ENCODE data around the gene LRRC3C. TPM values are rescaled to one million over a fixed set of nuclear protein-coding genes. Genes with fewer than 3 reads are reported as not detected.

LRRC3C gene
- total and polyA plus RNA-seq, 7 donors: 0.07 TPM; not detected in 6

- Histone ChIP-seq H3K9me3 (no peaks in the 10 kb centered on the region), H3K4me1 (peaks cover 0 to 37% (median 29%) of the 10 kb centered on the region in 4 donors), H3K27me3 (no peaks in the 10 kb centered on the region), H3K27ac (no peak overlapping the region), H3K36me3 (peaks cover 20 to 49% (median 28%) of the 10 kb centered on the region in 4 donors), H3K4me3 (no peak overlapping the region)
- TF ChIP-seq, protein P1, sequence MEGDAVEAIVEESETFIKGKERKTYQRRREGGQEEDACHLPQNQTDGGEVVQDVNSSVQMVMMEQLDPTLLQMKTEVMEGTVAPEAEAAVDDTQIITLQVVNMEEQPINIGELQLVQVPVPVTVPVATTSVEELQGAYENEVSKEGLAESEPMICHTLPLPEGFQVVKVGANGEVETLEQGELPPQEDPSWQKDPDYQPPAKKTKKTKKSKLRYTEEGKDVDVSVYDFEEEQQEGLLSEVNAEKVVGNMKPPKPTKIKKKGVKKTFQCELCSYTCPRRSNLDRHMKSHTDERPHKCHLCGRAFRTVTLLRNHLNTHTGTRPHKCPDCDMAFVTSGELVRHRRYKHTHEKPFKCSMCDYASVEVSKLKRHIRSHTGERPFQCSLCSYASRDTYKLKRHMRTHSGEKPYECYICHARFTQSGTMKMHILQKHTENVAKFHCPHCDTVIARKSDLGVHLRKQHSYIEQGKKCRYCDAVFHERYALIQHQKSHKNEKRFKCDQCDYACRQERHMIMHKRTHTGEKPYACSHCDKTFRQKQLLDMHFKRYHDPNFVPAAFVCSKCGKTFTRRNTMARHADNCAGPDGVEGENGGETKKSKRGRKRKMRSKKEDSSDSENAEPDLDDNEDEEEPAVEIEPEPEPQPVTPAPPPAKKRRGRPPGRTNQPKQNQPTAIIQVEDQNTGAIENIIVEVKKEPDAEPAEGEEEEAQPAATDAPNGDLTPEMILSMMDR (IDR thresholded peaks at IDR 0.05): no peak
- TF ChIP-seq POLR2A (IDR thresholded peaks at IDR 0.05): no peak
- no peak for TF ChIP-seq POLR2AphosphoS5 (IDR thresholded peaks at IDR 0.05)
- TF ChIP-seq EP300 (IDR thresholded peaks at IDR 0.05): no peak
- WGBS, 2 donors: 83 to 84% methylated on average over 17 of the region's 17 CpGs
- DNase-seq: no peak
- intact Hi-C loops (cut with DNase I): no loop called here
Observed at GRCh38 chr17:39923836-39924690, 3.5 kb upstream of the LRRC3C start.

GRCh38 chr17:39924691-39925055 is 2.9 kb upstream of the LRRC3C start:
- intact Hi-C loops (cut with DNase I): loop anchor here (5.0 kb wide), 1 partner anchor 167 kb away; no protein-coding TSS in a partner anchor
- no peak for DNase-seq
- Histone ChIP-seq H3K4me1 (peaks cover 0 to 43% (median 33%) of the 10 kb centered on the region in 4 donors), H3K27me3 (no peaks in the 10 kb centered on the region), H3K4me3 (no peak overlapping the region), H3K27ac (no peak overlapping the region), H3K9me3 (no peaks in the 10 kb centered on the region), H3K36me3 (peaks cover 20 to 45% (median 28%) of the 10 kb centered on the region in 4 donors)
- TF ChIP-seq, protein P1 (IDR thresholded peaks at IDR 0.05): no peak
- TF ChIP-seq EP300 (IDR thresholded peaks at IDR 0.05) (no peak), POLR2AphosphoS5 (IDR thresholded peaks at IDR 0.05) (no peak), POLR2A (IDR thresholded peaks at IDR 0.05) (no peak)
- WGBS, 2 donors: 74 to 80% methylated on average over 3 of the region's 3 CpGs

- Histone ChIP-seq H3K36me3 (peaks cover 20 to 36% (median 27%) of the 10 kb centered on the region in 4 donors), H3K9me3 (no peaks in the 10 kb centered on the region), H3K27ac (peak overlapping the region in 1 of 4 donors; percentile 16), H3K27me3 (no peaks in the 10 kb centered on the region), H3K4me1 (peaks cover 0 to 46% (median 33%) of the 10 kb centered on the region in 4 donors), H3K4me3 (no peak overlapping the region)
- no peak for TF ChIP-seq POLR2A (IDR thresholded peaks at IDR 0.05)
- TF ChIP-seq EP300 (IDR thresholded peaks at IDR 0.05): no peak
- TF ChIP-seq, protein P1 (IDR thresholded peaks at IDR 0.05): no peak
- no peak for TF ChIP-seq POLR2AphosphoS5 (IDR thresholded peaks at IDR 0.05)
- no peak for DNase-seq
- WGBS, 2 donors: 81 to 94% methylated on average over 11 of the region's 11 CpGs
- intact Hi-C loops (cut with DNase I): loop anchor here (5.0 kb wide), 1 partner anchor 168 kb away; no protein-coding TSS in a partner anchor
Observed at GRCh38 chr17:39925282-39926134, 2.0 kb upstream of the LRRC3C start.

DNA sequence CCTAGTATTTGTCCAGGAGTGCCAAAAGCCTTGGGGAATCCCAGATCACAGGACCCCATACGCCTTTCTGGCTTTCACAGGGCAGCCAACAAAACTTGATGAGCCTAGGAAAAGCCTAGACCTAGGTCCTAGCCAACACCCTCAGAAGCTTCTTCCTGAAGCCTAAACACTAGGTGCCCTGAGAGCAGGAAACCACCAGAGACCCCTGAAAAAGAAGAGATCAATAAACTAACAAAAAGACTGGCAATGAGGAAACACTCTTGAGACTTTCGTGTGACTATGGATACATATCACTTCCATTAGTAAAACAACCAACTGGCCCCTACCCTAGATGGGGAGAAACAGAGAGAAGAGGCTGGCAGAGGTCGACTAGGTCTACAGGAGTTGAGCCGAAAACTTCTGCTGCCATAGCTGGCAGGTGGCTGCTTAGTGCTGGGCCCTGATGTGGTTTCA is 1.4 kb upstream of the LRRC3C start:
- Histone ChIP-seq H3K4me3 (peak overlapping the region; percentile 54 to 93 (median 91)), H3K27ac (peak overlapping the region; percentile 89 to 92 (median 90)), H3K9me3 (no peaks in the 10 kb centered on the region), H3K4me1 (peaks cover 0 to 46% (median 33%) of the 10 kb centered on the region in 4 donors), H3K36me3 (peaks cover 20 to 30% (median 24%) of the 10 kb centered on the region in 4 donors), H3K27me3 (no peaks in the 10 kb centered on the region)
- no peak for DNase-seq
- intact Hi-C loops (cut with DNase I): loop anchor here (5.0 kb wide), 1 partner anchor 169 kb away; no protein-coding TSS in a partner anchor
- 19 to 24% methylated on average over 4 of the region's 4 CpGs for WGBS, 2 donors
- TF ChIP-seq POLR2AphosphoS5 (IDR thresholded peaks at IDR 0.05) (no peak), POLR2A (IDR thresholded peaks at IDR 0.05) (no peak), EP300 (IDR thresholded peaks at IDR 0.05) (no peak)
- TF ChIP-seq, protein P1 (IDR thresholded peaks at IDR 0.05): no peak

Measured in sigmoid colon (tissue), 7 donors.